Activated gamma-delta T cell (primary cell): ENCODE data around the gene ASNS.
A peak's percentile ranks its signal among the peaks of the same experiment; 100 is the strongest.
"Not testable (repeated sequence)": the region's sequence is repeated elsewhere in the genome, so short reads cannot be mapped to it uniquely, and the experiment has no call there.

Experiments
- DNase-seq: peaks from one replicate; lab custom pipeline; 2025; lab: John Stamatoyannopoulos, UW
- total RNA-seq, 2 donors: gene quantifications; one replicate each; lab custom pipeline; 2026; lab: John Stamatoyannopoulos, UW

ASNS gene
- 2.8 to 3.9 reads per million in 2 donors for total RNA-seq

DNA sequence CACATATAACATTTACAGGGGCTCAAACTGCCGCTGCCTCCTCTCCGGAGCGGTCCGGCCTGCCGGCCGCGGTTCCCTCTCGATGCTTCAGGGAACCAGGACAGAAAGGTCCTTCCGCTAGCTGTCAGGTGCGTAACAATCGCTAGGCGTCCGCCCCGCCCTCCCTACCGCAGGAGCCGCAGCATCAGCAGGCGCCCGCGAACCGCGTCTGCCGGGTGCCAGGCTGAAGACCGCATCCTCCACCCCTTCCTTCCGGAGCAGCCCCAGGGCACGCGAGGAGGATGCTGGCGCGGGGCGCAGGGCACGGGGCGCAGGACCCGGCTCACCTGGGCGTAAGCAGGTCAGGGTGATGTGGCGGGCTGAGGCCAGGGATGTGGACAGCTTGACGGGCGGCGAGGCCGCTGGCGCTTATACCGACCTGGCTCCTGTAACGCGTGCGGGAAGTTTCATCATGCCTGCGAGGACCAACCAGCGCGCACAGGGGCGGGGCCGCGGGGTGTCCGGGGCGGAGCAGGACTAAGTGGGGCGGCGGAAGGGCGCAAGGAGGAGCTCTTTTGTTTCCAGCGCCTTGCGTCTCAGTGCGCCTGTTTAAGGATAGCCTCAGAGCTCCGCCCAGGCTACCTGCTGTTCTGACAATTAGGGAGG lies at the start of gene ASNS:
TSS of gene ASNS (minus strand) at position 384 of the 645 bp plus-strand sequence. CDS start 3,252 bp downstream, outside the sequence.
- peak; percentile 78 for DNase-seq

DNA sequence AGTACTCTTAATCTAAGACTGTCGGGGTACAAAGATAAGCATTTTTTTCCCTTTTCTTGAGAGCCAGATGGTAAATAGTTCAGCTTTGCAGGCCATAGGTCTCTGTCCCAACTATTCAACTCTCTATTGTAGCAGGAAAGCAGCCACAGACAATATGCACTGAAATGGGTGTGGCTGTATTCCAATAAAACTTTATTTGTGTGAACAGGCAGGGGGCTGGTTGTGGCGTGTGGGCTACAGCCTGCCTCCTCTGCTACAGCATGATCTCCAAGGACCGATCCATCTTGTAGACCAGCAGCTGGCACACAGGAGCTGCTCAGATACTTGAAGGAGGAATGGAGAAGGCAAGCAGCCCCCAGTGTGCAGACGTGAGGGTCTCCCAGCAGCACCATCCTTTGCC lies 49.0 kb upstream of the ASNS start:
- not testable (repeated sequence) for DNase-seq

DNA sequence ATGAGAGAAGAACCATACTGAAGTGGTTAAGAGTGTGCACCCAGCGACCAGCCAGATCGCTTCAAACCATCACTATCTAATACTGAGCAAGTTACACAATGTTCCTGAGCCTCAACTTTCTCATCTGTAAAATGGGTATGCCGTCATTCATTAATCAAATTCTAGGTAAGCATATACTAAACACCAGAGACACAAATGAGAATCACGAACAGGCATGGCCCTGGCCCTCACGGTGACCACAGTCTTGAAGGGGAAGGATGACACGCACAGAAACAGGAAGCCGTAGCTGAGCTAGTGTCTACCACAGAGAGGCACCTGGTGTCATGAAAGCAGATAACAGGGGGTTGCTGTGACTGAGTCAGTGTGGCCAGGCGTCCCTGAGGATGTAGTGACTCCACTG lies 43.1 kb upstream of the ASNS start:
- not testable (repeated sequence) for DNase-seq

GRCh38 chr7:97912294-97912693 lies 40.1 kb upstream of the ASNS start:
- not testable (repeated sequence) for DNase-seq

DNA sequence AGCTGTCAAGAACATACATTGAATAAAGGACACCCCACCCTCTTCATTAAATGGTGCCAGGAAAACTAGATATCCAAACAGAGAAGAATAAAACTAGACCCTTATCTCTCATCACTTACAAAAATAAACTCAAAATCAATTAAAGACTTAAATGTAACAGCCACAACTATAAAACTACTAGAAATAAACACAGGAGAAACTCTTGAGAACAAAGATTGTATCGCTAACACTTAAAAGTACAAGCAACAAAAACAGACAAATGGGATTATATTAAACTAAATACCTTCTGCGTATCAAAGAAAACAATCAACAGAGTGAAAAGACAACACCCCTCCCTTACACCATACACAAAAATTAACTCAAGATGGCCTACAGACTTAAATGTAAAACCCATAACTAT lies 24.7 kb upstream of the ASNS start:
- not testable (repeated sequence) for DNase-seq

DNA sequence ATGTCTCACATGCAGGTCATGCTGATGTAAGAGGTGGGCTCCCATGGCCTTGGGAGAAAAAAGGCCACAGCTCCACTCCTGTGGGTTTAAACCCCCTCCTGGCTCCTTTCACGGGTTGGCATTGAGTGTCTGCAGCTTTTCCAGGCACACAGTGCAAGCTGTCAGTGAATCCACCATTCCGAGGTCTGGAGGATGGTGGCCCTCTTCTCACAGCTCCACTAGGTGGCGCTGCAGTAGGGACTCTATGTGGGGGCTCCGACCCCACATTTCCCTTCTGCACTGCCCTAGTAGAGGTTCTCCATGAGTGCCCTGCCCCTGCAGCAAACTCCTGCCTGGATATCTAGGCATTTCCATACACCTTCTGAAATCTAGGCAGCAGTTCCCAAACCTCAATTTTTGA lies 19.5 kb upstream of the ASNS start:
- not testable (repeated sequence) for DNase-seq

DNA sequence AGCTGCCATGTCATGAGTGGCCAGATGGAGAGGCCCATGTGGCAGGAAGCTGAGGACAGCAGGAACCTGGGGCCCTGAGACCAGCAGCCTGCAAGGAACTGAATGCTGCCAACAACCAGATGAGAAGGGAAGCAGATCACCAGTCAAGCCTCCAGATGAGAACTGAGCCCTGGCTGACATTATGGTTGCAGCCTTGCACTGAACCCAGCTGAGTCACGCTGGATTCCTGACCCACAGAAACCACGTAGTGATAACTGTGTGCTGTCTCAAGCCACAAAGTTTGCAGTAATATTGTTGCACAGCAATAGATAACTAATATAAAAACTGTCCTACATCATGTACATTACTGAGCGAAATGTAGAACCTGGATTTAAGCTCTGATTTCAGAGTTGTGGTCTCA lies 7.3 kb upstream of the ASNS start:
- not testable (repeated sequence) for DNase-seq

GRCh38 chr7:97874894-97875293 lies 2.7 kb upstream of the ASNS start:
- DNase-seq, result not testable (repeated sequence)

DNA sequence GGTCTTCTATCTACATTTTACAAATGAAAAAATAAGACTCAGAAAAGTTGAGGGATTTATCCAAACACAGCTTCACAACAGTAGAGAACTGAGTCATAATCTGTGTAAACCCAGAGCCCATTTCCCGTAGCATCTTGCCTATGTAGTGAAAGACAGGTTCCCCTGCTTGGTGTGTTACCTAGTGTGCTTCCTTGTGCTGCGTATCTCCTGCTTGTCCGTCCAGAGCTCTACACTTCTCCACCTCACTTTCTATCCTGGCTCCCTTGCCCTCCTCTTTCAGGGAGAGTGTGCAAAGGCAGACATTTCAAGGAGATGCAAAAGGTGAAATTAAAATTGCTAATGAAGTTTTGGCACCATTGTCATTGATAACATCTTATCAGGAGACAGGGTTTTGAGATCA lies 1.4 kb upstream of the ASNS start:
- no peak for DNase-seq

- no peak for DNase-seq
Observed at GRCh38 chr7:97871659-97872024, 566 bp downstream of the ASNS start.

DNA sequence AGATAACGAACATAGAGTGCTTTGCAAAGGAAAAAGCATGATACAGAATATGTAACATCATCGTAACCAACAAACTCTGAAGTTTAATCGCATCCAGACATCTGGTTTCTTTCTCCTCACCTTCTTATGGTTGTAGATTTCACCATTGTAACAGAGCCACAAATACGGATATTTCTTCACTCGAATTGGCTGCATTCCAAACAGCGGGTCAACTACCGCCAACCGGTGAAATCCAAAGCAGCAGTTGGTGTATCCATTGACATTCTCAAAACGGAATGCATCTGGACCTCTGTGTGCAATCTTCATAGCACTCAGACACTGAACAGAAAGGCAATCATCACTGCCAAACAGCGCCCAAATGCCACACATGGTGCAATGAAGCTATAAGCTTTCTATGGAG lies 3.4 kb downstream of the ASNS start:
- no peak for DNase-seq

DNA sequence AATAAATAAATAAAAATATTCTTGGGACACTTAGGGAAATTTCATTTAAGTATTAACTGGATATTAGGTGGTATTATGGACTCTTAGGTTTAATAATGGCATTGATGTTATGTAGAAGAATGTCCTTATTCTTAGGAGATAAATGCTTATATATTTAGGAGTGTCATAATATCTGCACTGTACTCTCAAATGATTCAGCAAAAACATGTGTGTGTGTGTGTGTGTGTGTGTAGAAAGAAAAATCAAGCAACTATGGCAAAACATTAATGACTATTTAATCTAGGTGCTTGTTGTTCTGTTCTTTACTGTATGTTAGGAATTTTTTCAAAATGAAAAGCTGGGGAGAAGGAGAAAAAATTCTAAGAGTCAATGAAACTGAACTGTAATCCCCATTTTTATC lies 3.9 kb downstream of the ASNS start:
- no peak for DNase-seq

DNA sequence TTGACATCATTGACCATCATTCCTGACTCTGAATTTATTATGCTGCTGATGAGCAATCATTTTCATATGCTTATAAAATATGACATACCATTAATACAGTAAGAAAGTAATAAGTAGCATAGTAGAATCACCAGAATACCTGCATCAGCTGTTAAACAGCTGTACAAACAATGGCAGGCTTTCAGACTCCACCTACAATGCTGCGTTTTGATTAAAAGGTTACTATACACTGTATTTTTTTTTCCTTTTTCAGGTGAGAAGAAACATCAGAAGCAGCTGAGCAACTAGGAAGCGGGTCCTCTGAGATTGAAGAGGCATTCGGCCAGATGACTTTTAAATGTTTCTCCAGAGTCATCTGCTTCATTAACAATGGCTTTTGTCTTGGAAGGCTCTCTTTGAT lies 7.1 kb downstream of the ASNS start:
- DNase-seq, result no peak

DNA sequence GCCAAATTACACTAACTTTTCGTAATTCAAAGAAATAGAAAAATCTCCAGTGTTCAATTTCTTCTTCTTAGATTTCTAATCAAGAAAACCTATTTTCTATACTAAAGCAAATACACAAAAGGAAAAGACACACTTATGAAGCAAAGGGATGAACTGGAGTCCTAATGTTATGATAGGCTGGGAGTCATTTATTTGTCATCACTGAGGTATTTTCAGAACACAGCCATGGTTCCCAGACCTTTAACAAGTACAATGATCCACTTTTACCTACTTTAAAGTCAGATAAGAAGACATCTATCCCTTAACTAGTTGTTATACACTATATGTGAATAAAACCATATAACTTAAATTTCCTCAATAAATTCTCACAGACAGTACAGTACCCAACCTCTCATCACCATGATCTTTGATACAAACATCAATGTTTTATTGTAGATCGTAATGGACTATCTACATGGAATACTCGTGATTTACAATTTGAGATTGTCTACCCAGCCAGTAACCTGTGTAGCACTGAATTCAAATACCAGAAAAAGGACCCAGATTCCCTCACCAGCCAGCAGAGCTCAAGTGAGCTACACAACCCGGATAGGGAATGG lies 12.5 kb downstream of the ASNS start:
- no peak for DNase-seq

DNA sequence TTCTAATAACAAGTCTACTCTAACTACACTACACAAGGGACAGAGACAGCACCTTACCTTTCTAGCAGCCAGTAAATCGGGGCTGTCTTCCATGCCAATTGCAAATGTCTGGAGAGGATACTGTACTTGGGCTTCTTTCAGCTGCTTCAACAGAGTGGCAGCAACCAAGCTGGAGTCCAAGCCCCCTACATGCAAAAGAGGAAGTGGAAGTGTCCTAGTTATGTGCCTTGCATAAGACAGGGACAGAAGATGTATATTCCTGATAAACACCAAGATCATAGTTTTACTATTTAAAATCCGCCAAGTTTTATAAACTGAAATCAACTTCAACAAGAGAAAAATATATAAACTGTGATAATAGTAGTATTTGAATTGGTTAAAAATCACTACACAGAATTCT lies 14.0 kb downstream of the ASNS start:
- DNase-seq, result no peak

- DNase-seq, result no peak
Observed at GRCh38 chr7:97857544-97857943, 14.7 kb downstream of the ASNS start.

DNA sequence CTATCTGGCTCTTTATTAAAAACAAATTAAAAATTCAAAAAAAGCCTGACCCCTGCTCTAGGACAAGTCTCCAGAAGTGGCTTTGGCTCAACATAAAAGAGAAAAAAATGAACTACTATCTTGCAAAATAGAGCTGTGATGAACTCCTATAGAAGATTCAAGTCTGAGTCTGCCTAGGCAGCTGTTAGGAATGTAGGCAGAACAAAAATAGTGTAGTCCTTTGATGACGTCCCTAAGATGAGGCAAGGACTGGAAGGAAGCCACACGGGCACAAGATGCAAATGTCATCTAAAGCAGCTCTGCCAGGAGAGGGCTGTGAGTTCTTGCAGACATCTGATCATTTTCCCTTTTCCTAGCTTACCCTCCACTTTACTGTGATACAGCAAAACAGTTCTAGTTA lies 20.5 kb downstream of the ASNS start:
- no peak for DNase-seq

DNA sequence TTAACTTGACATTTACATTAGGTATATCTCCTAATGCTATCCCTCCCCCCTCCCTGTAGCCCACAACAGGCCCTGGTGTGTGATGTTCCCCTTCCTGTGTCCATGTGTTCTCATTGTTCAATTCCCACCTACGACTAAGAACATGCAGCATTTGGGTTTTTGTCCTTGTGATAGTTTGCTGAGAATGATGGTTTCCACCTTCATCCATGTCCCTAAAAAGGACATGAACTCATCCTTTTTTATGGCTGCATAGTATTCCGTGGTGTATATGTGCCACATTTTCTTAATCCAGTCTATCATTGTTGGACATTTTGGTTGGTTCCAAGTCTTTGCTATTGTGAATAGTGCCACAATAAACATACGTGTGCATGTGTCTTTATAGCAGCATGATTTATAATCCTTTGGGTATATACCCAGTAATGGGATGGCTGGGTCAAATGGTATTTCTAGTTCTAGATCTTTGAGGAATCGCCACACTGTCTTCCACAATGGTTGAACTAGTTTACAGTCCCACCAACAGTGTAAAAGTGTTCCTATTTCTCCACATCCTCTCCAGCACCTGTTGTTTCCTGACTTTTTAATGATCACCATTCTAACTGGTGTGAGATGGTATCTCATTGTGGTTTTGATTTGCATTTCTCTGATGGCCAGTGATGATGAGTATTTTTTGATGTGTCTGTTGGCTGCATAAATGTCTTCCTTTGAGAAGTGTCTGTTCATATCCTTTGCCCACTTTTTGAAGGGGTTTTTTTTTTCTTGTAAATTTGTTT lies 21.8 kb downstream of the ASNS start:
- DNase-seq, result not testable (repeated sequence)

DNA sequence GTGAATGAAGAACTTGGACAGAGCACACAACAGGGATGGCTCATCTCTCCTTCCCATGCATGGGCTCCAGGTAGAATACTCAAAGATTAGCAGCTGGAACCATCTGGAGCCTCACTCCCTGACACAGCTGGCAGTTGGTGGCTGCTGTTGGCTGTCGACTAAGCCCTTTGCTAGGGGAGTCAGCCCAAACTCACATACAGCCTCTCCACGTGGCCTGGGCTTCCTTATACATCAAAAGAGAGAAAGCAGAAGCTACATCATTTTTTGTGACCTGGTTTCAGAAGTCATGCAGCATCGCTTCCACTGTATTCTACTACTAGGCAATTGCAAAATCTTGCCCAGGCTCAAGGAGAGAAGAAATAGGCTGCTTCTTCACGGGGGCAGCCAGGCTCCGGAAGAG lies 24.4 kb downstream of the ASNS start:
- no peak for DNase-seq

DNA sequence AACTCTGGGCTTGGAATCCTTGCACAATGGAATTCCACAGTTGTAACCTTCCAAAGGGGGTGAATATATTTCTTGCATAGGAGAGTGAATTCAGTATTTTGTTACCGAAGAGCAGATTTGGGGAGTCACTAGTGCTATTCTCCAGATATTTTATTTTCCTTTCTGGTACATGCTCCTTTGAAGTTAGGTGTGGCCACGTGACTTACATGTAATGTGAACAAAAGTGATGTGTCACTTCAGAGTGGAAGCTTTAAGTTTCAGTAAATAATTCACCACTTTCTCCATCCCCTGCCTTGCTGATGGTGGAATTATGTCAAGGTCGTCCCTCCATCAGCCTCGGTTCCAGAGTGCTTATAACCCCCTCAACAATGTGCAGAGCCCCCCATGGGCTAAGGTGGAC lies 25.3 kb downstream of the ASNS start:
- DNase-seq, result no peak

DNA sequence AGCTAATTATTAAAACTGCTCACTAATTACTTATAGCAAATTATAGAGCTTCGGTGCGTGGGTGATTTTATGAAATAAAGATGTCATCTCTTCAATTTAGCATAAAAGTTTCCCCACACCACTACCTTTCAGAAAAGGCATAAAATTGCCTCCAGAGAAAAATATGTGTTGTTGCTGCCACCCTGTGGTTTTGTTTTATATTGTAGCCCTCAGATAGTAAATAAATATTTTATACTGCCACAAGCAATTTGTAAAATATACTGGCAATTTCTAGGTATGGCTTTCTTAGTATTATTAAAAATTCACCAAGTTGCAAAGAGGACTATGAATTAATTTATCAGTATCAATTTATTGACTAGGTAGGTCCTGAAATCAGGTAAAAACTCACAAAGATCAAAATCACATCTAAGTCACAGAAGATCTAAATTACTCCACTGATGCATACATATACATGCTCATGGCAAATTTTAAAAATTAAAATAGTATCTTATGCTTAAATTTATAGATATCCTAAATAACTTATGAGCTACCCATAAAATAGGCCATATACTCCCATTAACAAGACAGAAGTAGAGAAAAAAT lies 26.5 kb downstream of the ASNS start:
- no peak for DNase-seq

DNA sequence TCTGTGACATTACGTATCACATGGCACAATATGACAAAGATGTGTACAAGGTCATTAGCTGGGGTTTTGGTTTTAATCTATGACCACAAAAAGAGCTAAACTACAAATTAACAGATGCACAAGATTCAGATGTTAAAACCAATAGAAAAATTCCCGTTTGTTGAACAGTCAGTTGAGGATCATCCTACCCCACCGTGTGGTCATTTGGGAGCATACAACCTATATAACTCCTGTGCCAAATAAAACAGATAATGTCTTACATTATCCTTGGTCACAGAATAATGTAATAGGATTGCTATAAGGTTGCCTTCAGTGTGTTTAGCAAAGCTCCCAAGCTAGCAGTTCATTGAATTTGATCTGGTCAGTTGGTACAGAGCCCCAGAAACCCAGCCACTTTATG lies 28.2 kb downstream of the ASNS start:
- no peak for DNase-seq
